OCI-LY3 (cell line): ENCODE results near the gene MCUB.

Experiments
- EZH2phosphoT487 ChIP-seq: fragments of 200-600 bp; shearing (Covaris generic); IDR thresholded peaks from 2 replicates; pipeline ENCODE4 v1.6.1; 2018; ENCODE audit warnings: antibody characterized with exemption, mixed run types, low read depth
- TF ChIP-seq, protein P1 (sequence below): fragments of 200-600, 300-600 bp; sonication (generic); IDR thresholded peaks from 2 replicates; pipeline ENCODE4 v1.5.1; 2014; ENCODE audit warnings: antibody characterized with exemption, low read length, low read depth

DNA sequence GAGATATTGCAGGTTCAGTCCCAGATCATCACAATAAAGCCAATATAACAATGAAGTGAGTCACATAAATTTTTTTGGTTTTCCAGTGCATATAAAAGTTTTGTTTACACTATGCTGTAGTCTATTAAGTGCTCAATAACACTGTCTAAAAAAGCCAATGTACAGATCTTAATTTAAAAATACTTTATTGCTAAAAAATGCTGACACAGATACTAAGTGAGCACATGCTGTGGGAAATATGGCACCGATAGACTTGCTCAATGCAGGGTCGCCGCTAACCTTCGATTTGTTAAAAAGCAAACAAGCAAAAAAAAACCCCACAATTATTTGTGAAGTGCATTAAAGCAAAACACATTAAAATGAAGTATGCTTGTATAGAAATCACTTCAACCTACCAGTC, 159.6 kb downstream of the MCUB start:
- TF ChIP-seq, protein P1, sequence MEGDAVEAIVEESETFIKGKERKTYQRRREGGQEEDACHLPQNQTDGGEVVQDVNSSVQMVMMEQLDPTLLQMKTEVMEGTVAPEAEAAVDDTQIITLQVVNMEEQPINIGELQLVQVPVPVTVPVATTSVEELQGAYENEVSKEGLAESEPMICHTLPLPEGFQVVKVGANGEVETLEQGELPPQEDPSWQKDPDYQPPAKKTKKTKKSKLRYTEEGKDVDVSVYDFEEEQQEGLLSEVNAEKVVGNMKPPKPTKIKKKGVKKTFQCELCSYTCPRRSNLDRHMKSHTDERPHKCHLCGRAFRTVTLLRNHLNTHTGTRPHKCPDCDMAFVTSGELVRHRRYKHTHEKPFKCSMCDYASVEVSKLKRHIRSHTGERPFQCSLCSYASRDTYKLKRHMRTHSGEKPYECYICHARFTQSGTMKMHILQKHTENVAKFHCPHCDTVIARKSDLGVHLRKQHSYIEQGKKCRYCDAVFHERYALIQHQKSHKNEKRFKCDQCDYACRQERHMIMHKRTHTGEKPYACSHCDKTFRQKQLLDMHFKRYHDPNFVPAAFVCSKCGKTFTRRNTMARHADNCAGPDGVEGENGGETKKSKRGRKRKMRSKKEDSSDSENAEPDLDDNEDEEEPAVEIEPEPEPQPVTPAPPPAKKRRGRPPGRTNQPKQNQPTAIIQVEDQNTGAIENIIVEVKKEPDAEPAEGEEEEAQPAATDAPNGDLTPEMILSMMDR = no peak
- TF ChIP-seq EZH2phosphoT487 = no peak
